Measurements from ENCODE around the gene PSTK. TPM values are rescaled to one million over a fixed set of nuclear protein-coding genes. Genes with fewer than 3 reads are reported as not detected.

Gene PSTK
- total RNA-seq, 1 experiment from 2014 or later = 8.0 TPM

DNA sequence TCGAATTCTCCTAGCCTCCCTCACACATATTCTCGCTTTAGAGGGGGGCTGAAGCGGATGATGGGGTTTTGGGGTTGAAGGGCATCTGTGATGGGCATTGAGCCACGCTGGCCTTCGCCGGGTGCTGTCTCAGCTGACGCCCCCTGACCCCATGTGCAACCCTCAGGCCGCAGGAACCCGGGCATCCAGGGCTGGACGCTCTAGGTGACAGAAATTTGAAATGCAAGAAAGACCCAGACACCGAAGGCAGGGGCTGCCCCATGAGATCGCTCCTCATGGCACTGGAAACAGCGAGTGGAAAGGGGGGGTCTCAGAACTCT, 25.5 kb upstream of the PSTK start:
- Histone ChIP-seq H3K79me2 (ENCODE audit: low read length) (peaks cover 34% of the 10 kb centered on the region), H3K27ac (ENCODE audit: low read length) (no peak overlapping the region), H3K9me2 (replicated peaks; ENCODE audit: insufficient read depth, low read length) (no peaks in the 10 kb centered on the region), H3K27me3 (ENCODE audit: low read length) (no peaks in the 10 kb centered on the region), H3K4me2 (ENCODE audit: low read depth, low read length, poor library complexity, severe bottlenecking) (peak overlapping the region; percentile 77), H3K36me3 (ENCODE audit: insufficient read depth, low read length) (peaks cover 8% of the 10 kb centered on the region; the same call in 1 of the 2 replicates), H3K4me1 (ENCODE audit: low read length) (peaks cover 29% of the 10 kb centered on the region), H4K20me1 (ENCODE audit: insufficient read depth, low read depth, low read length) (no peaks in the 10 kb centered on the region), H3K9ac (ENCODE audit: low read length) (peak overlapping the region; percentile 96), H2AFZ (ENCODE audit: low read length) (peak overlapping the region; percentile 52; the same call in 1 of the 2 replicates), H3K4me3 (ENCODE audit: low read length) (peak overlapping the region; percentile 97), H3K9me3 (ENCODE audit: low read length) (no peaks in the 10 kb centered on the region)
- no peak for DNase-seq

DNA sequence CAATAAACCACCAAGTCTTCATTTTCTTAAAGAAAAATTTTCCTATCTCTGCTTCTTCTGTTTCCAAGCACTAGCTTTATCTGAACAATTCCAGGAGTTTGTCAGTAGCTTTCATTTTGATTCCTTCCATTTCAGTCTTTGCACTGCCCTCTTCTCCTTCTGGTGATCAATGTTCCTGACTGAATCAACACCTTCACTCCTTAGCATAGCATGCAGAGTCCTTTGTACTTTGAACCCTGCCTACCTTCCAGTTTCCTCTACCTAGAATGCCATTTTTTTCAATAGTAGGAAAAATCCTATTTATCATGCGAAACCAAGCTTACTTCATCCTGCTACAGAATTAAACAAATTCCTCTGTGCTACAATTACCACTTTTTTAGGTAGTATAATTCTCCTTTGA, 24.3 kb upstream of the PSTK start:
- Histone ChIP-seq H3K9me3 (ENCODE audit: low read length) (no peaks in the 10 kb centered on the region), H3K9me2 (replicated peaks; ENCODE audit: insufficient read depth, low read length) (no peaks in the 10 kb centered on the region), H3K36me3 (ENCODE audit: insufficient read depth, low read length) (no peaks in the 10 kb centered on the region), H4K20me1 (ENCODE audit: insufficient read depth, low read depth, low read length) (no peaks in the 10 kb centered on the region), H3K4me2 (ENCODE audit: low read depth, low read length, poor library complexity, severe bottlenecking) (no peak overlapping the region), H3K27me3 (ENCODE audit: low read length) (no peaks in the 10 kb centered on the region), H3K4me1 (ENCODE audit: low read length) (peaks cover 27% of the 10 kb centered on the region), H2AFZ (ENCODE audit: low read length) (no peak overlapping the region), H3K9ac (ENCODE audit: low read length) (no peak overlapping the region), H3K4me3 (ENCODE audit: low read length) (no peak overlapping the region), H3K27ac (ENCODE audit: low read length) (no peak overlapping the region), H3K79me2 (ENCODE audit: low read length) (peaks cover 24% of the 10 kb centered on the region)
- no peak for DNase-seq

DNA sequence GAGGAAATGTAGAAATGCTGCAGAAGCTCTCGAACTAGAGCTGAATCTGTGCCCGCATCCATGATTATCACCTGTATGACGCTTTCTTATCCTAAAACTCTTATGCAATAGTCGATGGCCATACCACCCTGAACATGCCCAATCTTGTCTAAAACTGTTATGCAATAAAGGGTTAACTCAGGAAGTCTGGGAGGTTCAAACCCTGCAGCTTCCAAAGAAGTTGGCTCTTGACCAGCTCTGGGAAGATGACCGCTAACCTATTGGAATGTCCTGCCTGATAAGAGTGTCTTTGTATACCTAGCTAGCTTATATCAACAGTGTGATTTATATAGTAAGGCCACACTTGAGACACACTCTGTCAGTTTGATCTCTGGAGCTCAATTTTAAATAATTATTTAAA, 22.7 kb upstream of the PSTK start:
- no peaks in the 10 kb centered on the region for H3K9me3 ChIP-seq (ENCODE audit: low read length)
- no peaks in the 10 kb centered on the region for H4K20me1 ChIP-seq (ENCODE audit: insufficient read depth, low read depth, low read length)
- H2AFZ ChIP-seq (ENCODE audit: low read length) = no peak overlapping the region
- no peak overlapping the region for H3K4me3 ChIP-seq (ENCODE audit: low read length)
- no peak overlapping the region for H3K4me2 ChIP-seq (ENCODE audit: low read depth, low read length, poor library complexity, severe bottlenecking)
- no peak overlapping the region for H3K9ac ChIP-seq (ENCODE audit: low read length)
- no peaks in the 10 kb centered on the region for H3K9me2 ChIP-seq (replicated peaks; ENCODE audit: insufficient read depth, low read length)
- no peak for DNase-seq
- H3K36me3 ChIP-seq (ENCODE audit: insufficient read depth, low read length) = no peaks in the 10 kb centered on the region
- peaks cover 11% of the 10 kb centered on the region for H3K79me2 ChIP-seq (ENCODE audit: low read length)
- no peak overlapping the region for H3K27ac ChIP-seq (ENCODE audit: low read length)
- H3K4me1 ChIP-seq (ENCODE audit: low read length) = peaks cover 20% of the 10 kb centered on the region
- no peaks in the 10 kb centered on the region for H3K27me3 ChIP-seq (ENCODE audit: low read length)

DNA sequence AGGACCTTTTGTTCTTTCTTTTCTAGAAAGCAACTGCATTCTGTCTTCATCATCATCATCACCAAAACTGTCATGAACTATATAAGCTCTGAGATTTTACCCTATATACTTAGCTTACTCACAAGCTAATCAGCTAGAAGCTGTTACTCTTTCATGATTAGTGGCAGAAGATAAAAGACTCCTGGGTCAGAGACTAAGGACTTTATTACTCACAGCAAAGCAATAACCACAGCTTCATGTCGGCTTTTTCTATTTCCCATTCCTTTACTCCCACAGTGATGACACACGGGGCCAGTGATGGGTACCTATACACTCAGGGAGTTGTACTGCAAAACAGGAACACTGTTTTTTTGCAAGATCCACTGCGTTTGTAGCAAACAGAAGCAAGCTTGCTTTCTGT, 17.8 kb upstream of the PSTK start:
- H3K9me2 ChIP-seq (replicated peaks; ENCODE audit: insufficient read depth, low read length) = no peaks in the 10 kb centered on the region
- no peaks in the 10 kb centered on the region for H3K9me3 ChIP-seq (ENCODE audit: low read length)

DNA sequence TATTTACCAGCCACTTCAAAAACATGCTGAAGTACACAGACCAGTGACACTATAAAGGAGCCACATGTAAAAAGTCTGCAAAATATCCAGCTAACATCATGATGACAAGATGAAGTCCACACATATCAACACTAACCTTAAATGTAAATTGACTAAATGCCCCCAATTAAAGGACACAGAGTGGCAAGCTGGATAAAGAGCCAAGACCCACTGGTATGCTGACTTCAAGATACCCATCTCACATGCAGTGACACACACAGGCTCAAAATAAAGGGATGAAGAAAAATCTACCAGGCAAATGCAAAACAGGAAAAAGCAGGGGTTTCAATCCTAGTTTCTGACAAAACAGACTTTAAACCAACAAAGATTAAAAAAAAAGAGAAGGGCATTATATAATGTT, 13.3 kb upstream of the PSTK start:
- H3K36me3 ChIP-seq (ENCODE audit: insufficient read depth, low read length) = no peaks in the 10 kb centered on the region
- H2AFZ ChIP-seq (ENCODE audit: low read length) = no peak overlapping the region
- H3K9me2 ChIP-seq (replicated peaks; ENCODE audit: insufficient read depth, low read length) = no peaks in the 10 kb centered on the region
- no peaks in the 10 kb centered on the region for H3K9me3 ChIP-seq (ENCODE audit: low read length)
- H3K4me3 ChIP-seq (ENCODE audit: low read length) = no peak overlapping the region
- H3K4me2 ChIP-seq (ENCODE audit: low read depth, low read length, poor library complexity, severe bottlenecking) = no peak overlapping the region
- H3K27ac ChIP-seq (ENCODE audit: low read length) = no peak overlapping the region
- no peak for DNase-seq
- no peaks in the 10 kb centered on the region for H3K4me1 ChIP-seq (ENCODE audit: low read length)
- no peaks in the 10 kb centered on the region for H3K27me3 ChIP-seq (ENCODE audit: low read length)
- no peak overlapping the region for H3K9ac ChIP-seq (ENCODE audit: low read length)
- H3K79me2 ChIP-seq (ENCODE audit: low read length) = no peaks in the 10 kb centered on the region
- no peaks in the 10 kb centered on the region for H4K20me1 ChIP-seq (ENCODE audit: insufficient read depth, low read depth, low read length)

More for the DNA sequence above, 17.8 kb upstream of the PSTK start:
- no peak overlapping the region for H3K4me3 ChIP-seq (ENCODE audit: low read length)
- no peak overlapping the region for H2AFZ ChIP-seq (ENCODE audit: low read length)
- no peak overlapping the region for H3K9ac ChIP-seq (ENCODE audit: low read length)
- H3K27ac ChIP-seq (ENCODE audit: low read length) = no peak overlapping the region
- no peaks in the 10 kb centered on the region for H3K36me3 ChIP-seq (ENCODE audit: insufficient read depth, low read length)
- DNase-seq = no peak
- no peak overlapping the region for H3K4me2 ChIP-seq (ENCODE audit: low read depth, low read length, poor library complexity, severe bottlenecking)
- H3K27me3 ChIP-seq (ENCODE audit: low read length) = no peaks in the 10 kb centered on the region
- no peaks in the 10 kb centered on the region for H4K20me1 ChIP-seq (ENCODE audit: insufficient read depth, low read depth, low read length)
- no peaks in the 10 kb centered on the region for H3K4me1 ChIP-seq (ENCODE audit: low read length)
- H3K79me2 ChIP-seq (ENCODE audit: low read length) = no peaks in the 10 kb centered on the region

DNA sequence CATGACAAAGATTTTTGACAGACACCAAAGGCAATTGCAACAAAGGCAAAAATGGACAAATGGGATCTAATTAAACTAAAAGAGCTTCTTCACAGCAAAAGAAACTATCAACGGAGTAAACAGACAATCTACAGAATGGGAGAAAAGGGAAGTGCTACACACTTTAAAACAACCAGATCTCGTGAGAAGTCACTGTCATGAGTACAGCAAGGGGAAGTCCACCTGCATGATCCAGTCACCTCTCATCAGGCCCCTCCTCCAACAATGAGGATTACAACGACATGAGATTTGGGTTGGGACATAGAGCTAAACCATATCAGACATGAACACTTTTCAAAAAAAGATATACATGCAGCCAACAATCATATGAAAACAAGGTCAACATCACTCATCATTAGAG, 11.5 kb upstream of the PSTK start:
- no peak overlapping the region for H3K4me2 ChIP-seq (ENCODE audit: low read depth, low read length, poor library complexity, severe bottlenecking)
- no peak overlapping the region for H3K9ac ChIP-seq (ENCODE audit: low read length)
- H4K20me1 ChIP-seq (ENCODE audit: insufficient read depth, low read depth, low read length) = no peaks in the 10 kb centered on the region
- H3K9me3 ChIP-seq (ENCODE audit: low read length) = no peaks in the 10 kb centered on the region
- H3K27ac ChIP-seq (ENCODE audit: low read length) = no peak overlapping the region
- H3K27me3 ChIP-seq (ENCODE audit: low read length) = no peaks in the 10 kb centered on the region
- no peak overlapping the region for H3K4me3 ChIP-seq (ENCODE audit: low read length)
- no peaks in the 10 kb centered on the region for H3K79me2 ChIP-seq (ENCODE audit: low read length)
- H3K4me1 ChIP-seq (ENCODE audit: low read length) = peaks cover 3% of the 10 kb centered on the region; the same call in 1 of the 2 replicates
- H3K9me2 ChIP-seq (replicated peaks; ENCODE audit: insufficient read depth, low read length) = no peaks in the 10 kb centered on the region
- DNase-seq = no peak
- no peaks in the 10 kb centered on the region for H3K36me3 ChIP-seq (ENCODE audit: insufficient read depth, low read length)
- H2AFZ ChIP-seq (ENCODE audit: low read length) = no peak overlapping the region

DNA sequence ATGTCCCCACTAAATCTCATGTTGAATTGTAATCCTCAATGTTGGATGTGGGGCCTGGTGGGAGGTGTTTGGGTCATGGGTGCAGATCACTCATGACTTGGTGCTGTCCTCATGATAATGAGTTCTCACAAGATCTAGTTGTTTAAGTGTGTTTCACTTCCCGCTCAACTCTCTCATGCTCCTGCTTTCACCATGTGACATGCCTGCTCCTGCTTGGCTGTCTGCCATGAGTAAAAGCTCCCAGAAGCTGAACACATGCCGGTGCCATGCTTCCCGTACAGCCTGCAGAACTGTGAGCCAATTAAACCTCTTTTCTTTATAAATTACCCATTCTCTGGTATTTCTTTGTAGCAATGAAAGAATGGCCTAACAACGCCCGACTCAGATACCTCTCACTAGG, 6.2 kb upstream of the PSTK start:
- DNase-seq = no peak
- H3K27me3 ChIP-seq (ENCODE audit: low read length) = no peaks in the 10 kb centered on the region
- H3K9me3 ChIP-seq (ENCODE audit: low read length) = no peaks in the 10 kb centered on the region
- no peaks in the 10 kb centered on the region for H4K20me1 ChIP-seq (ENCODE audit: insufficient read depth, low read depth, low read length)
- no peaks in the 10 kb centered on the region for H3K9me2 ChIP-seq (replicated peaks; ENCODE audit: insufficient read depth, low read length)
- no peak overlapping the region for H3K9ac ChIP-seq (ENCODE audit: low read length)
- H3K4me2 ChIP-seq (ENCODE audit: low read depth, low read length, poor library complexity, severe bottlenecking) = no peak overlapping the region
- peaks cover 16% of the 10 kb centered on the region for H3K4me1 ChIP-seq (ENCODE audit: low read length)
- H3K27ac ChIP-seq (ENCODE audit: low read length) = no peak overlapping the region
- no peaks in the 10 kb centered on the region for H3K36me3 ChIP-seq (ENCODE audit: insufficient read depth, low read length)
- no peak overlapping the region for H3K4me3 ChIP-seq (ENCODE audit: low read length)
- no peak overlapping the region for H2AFZ ChIP-seq (ENCODE audit: low read length)
- no peaks in the 10 kb centered on the region for H3K79me2 ChIP-seq (ENCODE audit: low read length)

DNA sequence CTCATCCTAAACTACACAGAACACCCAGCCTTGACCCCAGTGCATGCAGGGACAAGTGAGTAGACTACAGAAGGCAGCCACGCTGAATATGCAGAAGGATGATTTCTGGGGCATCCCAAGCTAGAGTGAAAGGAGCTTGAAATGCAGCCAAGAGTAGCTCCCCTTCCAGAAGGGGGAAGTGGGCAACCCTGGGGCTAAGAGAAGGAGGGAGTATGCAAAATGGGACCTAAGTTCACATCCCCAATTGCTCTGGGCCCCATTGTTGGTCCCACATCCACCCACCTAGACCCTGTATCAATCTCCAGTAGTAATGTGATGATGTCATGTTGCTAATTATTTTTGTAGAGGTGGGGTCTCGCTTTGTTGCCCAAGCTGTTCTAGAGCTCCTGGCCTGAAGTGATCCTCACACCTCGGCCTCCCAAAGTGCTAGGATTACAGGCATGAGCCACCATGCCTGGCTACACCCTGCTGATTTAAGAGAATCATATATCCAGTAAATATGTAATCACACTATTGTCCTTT, 5.6 kb upstream of the PSTK start:
- Histone ChIP-seq H3K9me2 (replicated peaks; ENCODE audit: insufficient read depth, low read length) (no peaks in the 10 kb centered on the region), H4K20me1 (ENCODE audit: insufficient read depth, low read depth, low read length) (no peaks in the 10 kb centered on the region), H3K4me2 (ENCODE audit: low read depth, low read length, poor library complexity, severe bottlenecking) (no peak overlapping the region), H3K4me1 (ENCODE audit: low read length) (peaks cover 16% of the 10 kb centered on the region), H3K36me3 (ENCODE audit: insufficient read depth, low read length) (no peaks in the 10 kb centered on the region), H3K27ac (ENCODE audit: low read length) (no peak overlapping the region), H3K9ac (ENCODE audit: low read length) (no peak overlapping the region), H3K27me3 (ENCODE audit: low read length) (no peaks in the 10 kb centered on the region), H3K9me3 (ENCODE audit: low read length) (no peaks in the 10 kb centered on the region), H2AFZ (ENCODE audit: low read length) (no peak overlapping the region), H3K79me2 (ENCODE audit: low read length) (no peaks in the 10 kb centered on the region), H3K4me3 (ENCODE audit: low read length) (no peak overlapping the region)
- peak; percentile 46 for DNase-seq

DNA sequence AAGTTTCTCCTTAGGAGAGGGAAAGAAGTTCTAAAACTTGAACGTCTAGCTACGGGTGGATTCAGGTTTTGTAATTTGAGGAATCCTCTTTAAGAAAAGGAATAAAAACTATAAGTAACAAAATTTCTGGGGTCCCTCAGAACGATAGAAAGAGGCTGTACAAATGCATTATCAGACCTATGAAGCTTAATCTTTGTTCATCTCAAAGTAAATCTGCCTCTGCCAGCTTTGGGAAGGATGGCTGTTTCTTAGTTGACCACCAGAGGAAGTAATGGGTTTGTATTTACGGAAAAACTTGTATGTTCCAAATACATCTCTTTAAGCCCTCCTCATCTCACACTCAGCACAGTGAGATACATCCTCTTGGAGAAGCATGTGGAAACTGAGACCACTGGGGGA, 864 bp downstream of the PSTK start:
- DNase-seq = peak; percentile 66
- peak overlapping the region; percentile 86 for H3K4me2 ChIP-seq (ENCODE audit: low read depth, low read length, poor library complexity, severe bottlenecking)
- no peaks in the 10 kb centered on the region for H3K79me2 ChIP-seq (ENCODE audit: low read length)
- 0 out of 2 replicates have a peak overlapping the region, but pooled peaks have one; percentile 27 for H2AFZ ChIP-seq (ENCODE audit: low read length)
- H3K36me3 ChIP-seq (ENCODE audit: insufficient read depth, low read length) = no peaks in the 10 kb centered on the region
- no peaks in the 10 kb centered on the region for H3K9me3 ChIP-seq (ENCODE audit: low read length)
- no peaks in the 10 kb centered on the region for H3K27me3 ChIP-seq (ENCODE audit: low read length)
- no peak overlapping the region for H3K27ac ChIP-seq (ENCODE audit: low read length)
- H3K9ac ChIP-seq (ENCODE audit: low read length) = peak overlapping the region; percentile 63
- peak overlapping the region; percentile 81 for H3K4me3 ChIP-seq (ENCODE audit: low read length)
- no peaks in the 10 kb centered on the region for H4K20me1 ChIP-seq (ENCODE audit: insufficient read depth, low read depth, low read length)
- H3K9me2 ChIP-seq (replicated peaks; ENCODE audit: insufficient read depth, low read length) = no peaks in the 10 kb centered on the region
- peaks cover 17% of the 10 kb centered on the region for H3K4me1 ChIP-seq (ENCODE audit: low read length)

All from Karpas-422 (cell line).